Keratinocyte (primary cell): Measurements from ENCODE around the gene SMYD3. TPM values are rescaled to one million over a fixed set of nuclear protein-coding genes. Genes with fewer than 3 reads are reported as not detected.

Experiments used
- DNase-seq: peaks from one replicate; pipeline ENCODE4 v3.0.0-alpha.2; 2011; ENCODE audit warnings: low read depth, missing footprints, low spot score
- FAIRE-seq: peaks from 2 replicates; lab custom pipeline; 2011; peaks lifted over from hg19 to GRCh38; lab: Jason Lieb, UNC
- H2AFZ ChIP-seq: 2 replicates; pipeline ENCODE4 v1.6.0; 2012; ENCODE audit warnings: low read length, control low read depth, inconsistent platforms; ENCODE audit not compliant: control insufficient read depth
- H3K27ac ChIP-seq: 2 replicates; pipeline ENCODE4 v1.5.1; 2011; ENCODE audit warnings: low read length; ENCODE audit not compliant: control insufficient read depth, insufficient read depth
- H3K27me3 ChIP-seq: 3 replicates; pipeline ENCODE4 v1.6.0; 2011; ENCODE audit warnings: low read length; ENCODE audit not compliant: control insufficient read depth, insufficient read depth; ENCODE audit errors: extremely low read depth
- H3K36me3 ChIP-seq, 2 experiments: 2 replicates in 1 of 2; 3 replicates in 1 of 2; pipeline ENCODE4 v1.5.1; 2011; ENCODE audit warnings: low read length in 2 of 2, mild to moderate bottlenecking in 1 of 2; ENCODE audit not compliant: control insufficient read depth in 2 of 2, insufficient read depth in 2 of 2; ENCODE audit errors: extremely low read depth in 1 of 2
- H3K4me1 ChIP-seq: 3 replicates; pipeline ENCODE4 v1.5.1; 2011; ENCODE audit warnings: low read length; ENCODE audit not compliant: control insufficient read depth, insufficient read depth; ENCODE audit errors: extremely low read depth
- H3K4me2 ChIP-seq: 3 replicates; pipeline ENCODE4 v1.6.0; 2011; ENCODE audit warnings: low read depth, low read length; ENCODE audit not compliant: control insufficient read depth, insufficient read depth; ENCODE audit errors: extremely low read depth
- H3K4me3 ChIP-seq, 3 experiments: fragments of 200-600 bp in 1 of 3; sonication (generic) in 1 of 3; 2 replicates in 2 of 3; 3 replicates in 1 of 3; pipeline ENCODE4 v1.5.1; 2011 to 2016; ENCODE audit warnings: low read length in 3 of 3, mild to moderate bottlenecking in 3 of 3, control low read depth in 2 of 3, inconsistent platforms in 1 of 3, low read depth in 1 of 3, mixed read lengths in 1 of 3, mixed run types in 1 of 3, moderate library complexity in 1 of 3; ENCODE audit not compliant: control insufficient read depth in 2 of 3, insufficient read depth in 2 of 3; ENCODE audit errors: extremely low read depth in 1 of 3
- H3K79me2 ChIP-seq: 2 replicates; pipeline ENCODE4 v1.6.0; 2012; ENCODE audit warnings: low read length; ENCODE audit not compliant: control insufficient read depth, insufficient read depth
- H3K9ac ChIP-seq: 3 replicates; pipeline ENCODE4 v1.6.0; 2011; ENCODE audit warnings: low read length; ENCODE audit not compliant: control insufficient read depth, insufficient read depth; ENCODE audit errors: extremely low read depth
- H3K9me1 ChIP-seq: 3 replicates; pipeline ENCODE4 v1.6.0; 2011; ENCODE audit warnings: low read length; ENCODE audit not compliant: control insufficient read depth, insufficient read depth; ENCODE audit errors: extremely low read depth
- H3K9me3 ChIP-seq: 2 replicates; pipeline ENCODE4 v1.5.1; 2012; ENCODE audit warnings: low read depth, low read length; ENCODE audit not compliant: control insufficient read depth
- H4K20me1 ChIP-seq: 3 replicates; pipeline ENCODE4 v1.6.0; 2011; ENCODE audit warnings: low read length; ENCODE audit not compliant: control insufficient read depth, insufficient read depth; ENCODE audit errors: extremely low read depth
- CTCF ChIP-seq, 3 experiments: IDR thresholded peaks in 1 of 3; conservative IDR thresholded peaks in 1 of 3; optimal IDR thresholded peaks in 1 of 3; 2 replicates in 2 of 3; 3 replicates in 1 of 3; pipeline versions ENCODE3 to v1.5.1; 2011; ENCODE audit warnings: low read length in 3 of 3, mild to moderate bottlenecking in 3 of 3, moderate library complexity in 2 of 3, control low read depth in 1 of 3, inconsistent platforms in 1 of 3; ENCODE audit not compliant: insufficient read depth in 2 of 3; ENCODE audit errors: extremely low read depth in 1 of 3
- EZH2 ChIP-seq: IDR thresholded peaks from one replicate; pipeline ENCODE4 v1.6.1; 2012; ENCODE audit warnings: inconsistent platforms, mild to moderate bottlenecking, low read length, moderate library complexity
- dilution Hi-C: fragments of 300-500 bp; cut with MboI; formaldehyde crosslinking; loops from one replicate; pipeline ENCODE4 v1.7.0; 2020; ENCODE audit warnings: low sequenced_read_pairs; ENCODE audit not compliant: extremely low pct_ligation_motif_present
- polyA plus RNA-seq, 5 experiments: library from polyadenylated mRNA; depleted of rRNA in 3 of 5; stranded (reverse) in 3 of 5; stranded (forward) in 1 of 5; unstranded in 1 of 5; fragments of >200 nt; gene quantifications; 1 replicate in 1 of 5; 2 replicates in 3 of 5; 3 replicates in 1 of 5; pipeline versions ENCODE4 v1.2.1 to v1.2.3, GENCODE V29; 2011 to 2012; ENCODE audit warnings: missing spikeins in 2 of 5, low read depth in 1 of 5, low replicate concordance in 1 of 5

The SMYD3 gene
- polyA plus RNA-seq, 1 donor (not counting 4 experiments of a cell fraction or from before 2014, with no cell fraction given), result 31.0 TPM

- TF ChIP-seq EZH2 (no peak), CTCF (optimal IDR thresholded peaks at IDR 0.05 in 1 of 3, IDR thresholded peaks at IDR 0.05 in 1 of 3, conservative IDR thresholded peaks at IDR 0.05 in 1 of 3; ENCODE audit: extremely low read depth in 1 of 3, insufficient read depth in 2 of 3, low read length in 3 of 3) (no peak)
- Histone ChIP-seq H3K79me2 (no peaks in the 10 kb centered on the region), H3K27ac (no peak overlapping the region), H3K4me1 (peaks cover 48% of the 10 kb centered on the region), H3K9ac (no peak overlapping the region), H3K4me3 (no peak overlapping the region), H3K4me2 (no peak overlapping the region), H2AFZ (no peak overlapping the region), H3K27me3 (no peaks in the 10 kb centered on the region), H3K9me1 (no peaks in the 10 kb centered on the region), H3K9me3 (no peaks in the 10 kb centered on the region), H3K36me3 (no peaks in the 10 kb centered on the region), H4K20me1 (no peaks in the 10 kb centered on the region)
- no peak for FAIRE-seq
- no peak for DNase-seq
- dilution Hi-C loops, result no loop called here
Observed at GRCh38 chr1:246164764-246165163, 342.3 kb downstream of the SMYD3 start.

GRCh38 chr1:246162560-246162959 is 344.5 kb downstream of the SMYD3 start:
- Histone ChIP-seq H3K27ac (no peak overlapping the region), H3K9me1 (no peaks in the 10 kb centered on the region), H3K27me3 (no peaks in the 10 kb centered on the region), H3K79me2 (no peaks in the 10 kb centered on the region), H3K9me3 (no peaks in the 10 kb centered on the region), H3K4me1 (peaks cover 58% of the 10 kb centered on the region), H4K20me1 (no peaks in the 10 kb centered on the region), H3K36me3 (no peaks in the 10 kb centered on the region), H3K4me2 (no peak overlapping the region), H3K9ac (no peak overlapping the region), H2AFZ (no peak overlapping the region), H3K4me3 (no peak overlapping the region)
- TF ChIP-seq EZH2 (no peak), CTCF (optimal IDR thresholded peaks at IDR 0.05 in 1 of 3, IDR thresholded peaks at IDR 0.05 in 1 of 3, conservative IDR thresholded peaks at IDR 0.05 in 1 of 3; ENCODE audit: extremely low read depth in 1 of 3, insufficient read depth in 2 of 3, low read length in 3 of 3) (no peak)
- FAIRE-seq, result no peak
- no peak for DNase-seq
- dilution Hi-C loops, result no loop called here
